Smooth muscle cell (in vitro differentiated cells): Measurements from ENCODE around the gene SPTBN1. TPM values are rescaled to one million over a fixed set of nuclear protein-coding genes. Genes with fewer than 3 reads are reported as not detected.

ENCODE experiments used
- DNase-seq: peaks from one replicate; lab custom pipeline; 2025; ENCODE audit not compliant: unreplicated experiment; lab: John Stamatoyannopoulos, UW
- H2AFZ ChIP-seq: fragments of 200-600 bp; sonication (generic); 2 replicates; pipeline ENCODE4 v1.6.0; 2016; ENCODE audit warnings: antibody characterized with exemption, low read depth, mild to moderate bottlenecking
- H3F3A ChIP-seq: fragments of 200-600 bp; sonication (generic); 2 replicates; pipeline ENCODE4 v1.6.0; 2017; ENCODE audit warnings: antibody characterized with exemption, low read depth
- H3K27ac ChIP-seq: fragments of 200-600 bp; sonication (generic); 2 replicates; pipeline ENCODE4 v1.5.1; 2016; ENCODE audit warnings: low read depth, mild to moderate bottlenecking
- H3K27me3 ChIP-seq: fragments of 200-600 bp; sonication (generic); 2 replicates; pipeline ENCODE4 v1.6.1; 2016; ENCODE audit warnings: low read depth, mild to moderate bottlenecking
- H3K36me3 ChIP-seq: fragments of 200-600 bp; sonication (generic); 2 replicates; pipeline ENCODE4 v1.5.1; 2016; ENCODE audit warnings: low read depth
- H3K4me1 ChIP-seq: fragments of 200-600 bp; sonication (generic); 2 replicates; pipeline ENCODE4 v1.5.1; 2016; ENCODE audit warnings: low read depth
- H3K4me2 ChIP-seq: fragments of 200-600 bp; sonication (generic); 2 replicates; pipeline ENCODE4 v1.6.0; 2016; ENCODE audit warnings: mild to moderate bottlenecking
- H3K4me3 ChIP-seq: fragments of 200-600 bp; sonication (generic); 2 replicates; pipeline ENCODE4 v1.5.1; 2016; ENCODE audit warnings: mild to moderate bottlenecking
- H3K79me2 ChIP-seq: fragments of 200-600 bp; sonication (generic); 2 replicates; pipeline ENCODE4 v1.6.0; 2016; ENCODE audit warnings: low read depth, mild to moderate bottlenecking
- H3K9ac ChIP-seq: fragments of 200-600 bp; sonication (generic); 2 replicates; pipeline ENCODE4 v1.6.0; 2016; ENCODE audit warnings: low read depth
- H3K9me3 ChIP-seq: fragments of 200-600 bp; sonication (generic); replicated peaks from 2 replicates; pipeline ENCODE4 v1.5.1; 2016; ENCODE audit warnings: low read depth
- H4K20me1 ChIP-seq: fragments of 200-600 bp; sonication (generic); 2 replicates; pipeline ENCODE4 v1.6.0; 2016; ENCODE audit warnings: low read depth
- CTCF ChIP-seq: fragments of 200-600 bp; sonication (generic); IDR thresholded peaks from 2 replicates; pipeline ENCODE4 v1.5.1; 2017; ENCODE audit warnings: borderline replicate concordance, mild to moderate bottlenecking, antibody characterized with exemption; ENCODE audit not compliant: insufficient read depth, poor library complexity, severe bottlenecking
- WGBS: methylation state at CpG from one replicate; pipeline ENCODE4 v1.1.7; 2016; ENCODE audit warnings: low lambda C conversion rate; 5-methylcytosine and 5-hydroxymethylcytosine counted together
- polyA plus RNA-seq: library from polyadenylated mRNA; unstranded; fragments of >200 nt; fragmentation: Nextera tagmentation; extraction: Ambion mirVana; gene quantifications from 2 replicates; pipeline ENCODE4 v1.2.1, GENCODE V29; 2016
- total RNA-seq: library from RNA; depleted of rRNA; stranded (reverse); fragments of >200 nt; gene quantifications from 2 replicates; pipeline ENCODE4 v1.2.3, GENCODE V29; 2014

The SPTBN1 gene
- total and polyA plus RNA-seq, 2 experiments from 2014 or later, result 78.7 to 186 TPM

- no peak overlapping the region for H3K27ac ChIP-seq
- H3K4me3 ChIP-seq, result no peak overlapping the region
- DNase-seq, result no peak
- H4K20me1 ChIP-seq, result peaks cover 94% of the 10 kb centered on the region
- TF ChIP-seq CTCF, result no peak
- no peaks in the 10 kb centered on the region for H3K9me3 ChIP-seq
- 99% methylated on average over 3 of the region's 3 CpGs for WGBS
- no peak overlapping the region for H3K9ac ChIP-seq
- H3K27me3 ChIP-seq, result no peaks in the 10 kb centered on the region
- H3K36me3 ChIP-seq, result no peaks in the 10 kb centered on the region
- H3K4me2 ChIP-seq, result no peak overlapping the region
- no peak overlapping the region for H2AFZ ChIP-seq
- H3K4me1 ChIP-seq, result peaks cover 24% of the 10 kb centered on the region
- H3K79me2 ChIP-seq, result peaks cover 98% of the 10 kb centered on the region
- peaks cover 13% of the 10 kb centered on the region for H3F3A ChIP-seq
These were observed 135.4 kb downstream of the SPTBN1 start for GRCh38 chr2:54591551-54591950.

- Histone ChIP-seq H3K4me2 (no peak overlapping the region), H3K27me3 (no peaks in the 10 kb centered on the region), H3F3A (peaks cover 4% of the 10 kb centered on the region), H3K27ac (no peak overlapping the region), H3K4me1 (peaks cover 13% of the 10 kb centered on the region), H2AFZ (no peak overlapping the region), H3K36me3 (no peaks in the 10 kb centered on the region), H3K9ac (no peak overlapping the region), H4K20me1 (peaks cover 95% of the 10 kb centered on the region), H3K4me3 (no peak overlapping the region), H3K9me3 (no peaks in the 10 kb centered on the region), H3K79me2 (peaks cover 100% of the 10 kb centered on the region)
- DNase-seq, result no peak
- 99% methylated on average over 4 of the region's 4 CpGs for WGBS
- TF ChIP-seq CTCF, result no peak
These were observed 137.1 kb downstream of the SPTBN1 start for GRCh38 chr2:54593249-54593648.

- H3K36me3 ChIP-seq, result no peaks in the 10 kb centered on the region
- no peak overlapping the region for H3K4me3 ChIP-seq
- H2AFZ ChIP-seq, result no peak overlapping the region
- H3K27ac ChIP-seq, result no peak overlapping the region
- H3K4me1 ChIP-seq, result peaks cover 13% of the 10 kb centered on the region
- H4K20me1 ChIP-seq, result peaks cover 95% of the 10 kb centered on the region
- H3F3A ChIP-seq, result peaks cover 4% of the 10 kb centered on the region
- no peak for DNase-seq
- 95% methylated on average over 4 of the region's 4 CpGs for WGBS
- no peak for TF ChIP-seq CTCF
- H3K4me2 ChIP-seq, result no peak overlapping the region
- H3K27me3 ChIP-seq, result no peaks in the 10 kb centered on the region
- no peaks in the 10 kb centered on the region for H3K9me3 ChIP-seq
- H3K9ac ChIP-seq, result no peak overlapping the region
- H3K79me2 ChIP-seq, result peaks cover 100% of the 10 kb centered on the region
These were observed 137.9 kb downstream of the SPTBN1 start for GRCh38 chr2:54594048-54594447.

- peaks cover 95% of the 10 kb centered on the region for H4K20me1 ChIP-seq
- no peak overlapping the region for H3K27ac ChIP-seq
- H3K9me3 ChIP-seq, result no peaks in the 10 kb centered on the region
- H3F3A ChIP-seq, result peaks cover 9% of the 10 kb centered on the region
- no peaks in the 10 kb centered on the region for H3K36me3 ChIP-seq
- no peaks in the 10 kb centered on the region for H3K27me3 ChIP-seq
- H3K4me2 ChIP-seq, result no peak overlapping the region
- peaks cover 100% of the 10 kb centered on the region for H3K79me2 ChIP-seq
- no peak for DNase-seq
- peaks cover under 1% of the 10 kb centered on the region for H3K4me1 ChIP-seq
- no peak overlapping the region for H2AFZ ChIP-seq
- no peak for TF ChIP-seq CTCF
- H3K9ac ChIP-seq, result no peak overlapping the region
- H3K4me3 ChIP-seq, result no peak overlapping the region
- 98% methylated on average over 13 of the region's 13 CpGs for WGBS
These were observed 139.2 kb downstream of the SPTBN1 start for GRCh38 chr2:54595161-54595803.
